WERI-Rb-1 (cell line): ENCODE data around the gene USP24.
"Not testable (repeated sequence)": the region's sequence is repeated elsewhere in the genome, so short reads cannot be mapped to it uniquely, and the experiment has no call there.

Experiments used
- DNase-seq: peaks from one replicate; pipeline ENCODE4 v3.0.0-alpha.2; 2020
- H3K27ac ChIP-seq: fragments of 250-450 bp; sonication (Bioruptor Pico); 2 replicates; pipeline ENCODE4 v1.5.1; 2020; ENCODE audit warnings: mild to moderate bottlenecking, moderate library complexity
- H3K27me3 ChIP-seq: fragments of 250-450 bp; sonication (Bioruptor Pico); 2 replicates; pipeline ENCODE4 v1.5.1; 2021; ENCODE audit warnings: mild to moderate bottlenecking, low read depth, moderate library complexity; ENCODE audit not compliant: insufficient read depth, severe bottlenecking
- H3K36me3 ChIP-seq: fragments of 250-450 bp; sonication (Bioruptor Pico); 2 replicates; pipeline ENCODE4 v1.5.1; 2020; ENCODE audit warnings: mild to moderate bottlenecking, moderate library complexity
- H3K4me3 ChIP-seq: 2 replicates; pipeline ENCODE4 v1.5.1; 2011; ENCODE audit warnings: low read depth, mild to moderate bottlenecking, control low read depth, low read length
- H3K9me3 ChIP-seq: fragments of 250-450 bp; sonication (Bioruptor Pico); 2 replicates; pipeline ENCODE4 v1.5.1; 2021; ENCODE audit warnings: mild to moderate bottlenecking, moderate library complexity; ENCODE audit not compliant: severe bottlenecking
- CTCF ChIP-seq: IDR thresholded peaks from 2 replicates; pipeline ENCODE4 v1.5.1; 2011; ENCODE audit warnings: low read depth, mild to moderate bottlenecking, control low read depth, inconsistent platforms, low read length

Gene USP24

GRCh38 chr1:55120538-55120937 lies 94.6 kb downstream of the USP24 start:
- no peak for DNase-seq
- H3K36me3 ChIP-seq = peaks cover 87% of the 10 kb centered on the region
- no peak overlapping the region for H3K4me3 ChIP-seq
- no peaks in the 10 kb centered on the region for H3K27me3 ChIP-seq
- no peak for TF ChIP-seq CTCF
- H3K9me3 ChIP-seq = no peaks in the 10 kb centered on the region
- H3K27ac ChIP-seq = no peak overlapping the region

DNA sequence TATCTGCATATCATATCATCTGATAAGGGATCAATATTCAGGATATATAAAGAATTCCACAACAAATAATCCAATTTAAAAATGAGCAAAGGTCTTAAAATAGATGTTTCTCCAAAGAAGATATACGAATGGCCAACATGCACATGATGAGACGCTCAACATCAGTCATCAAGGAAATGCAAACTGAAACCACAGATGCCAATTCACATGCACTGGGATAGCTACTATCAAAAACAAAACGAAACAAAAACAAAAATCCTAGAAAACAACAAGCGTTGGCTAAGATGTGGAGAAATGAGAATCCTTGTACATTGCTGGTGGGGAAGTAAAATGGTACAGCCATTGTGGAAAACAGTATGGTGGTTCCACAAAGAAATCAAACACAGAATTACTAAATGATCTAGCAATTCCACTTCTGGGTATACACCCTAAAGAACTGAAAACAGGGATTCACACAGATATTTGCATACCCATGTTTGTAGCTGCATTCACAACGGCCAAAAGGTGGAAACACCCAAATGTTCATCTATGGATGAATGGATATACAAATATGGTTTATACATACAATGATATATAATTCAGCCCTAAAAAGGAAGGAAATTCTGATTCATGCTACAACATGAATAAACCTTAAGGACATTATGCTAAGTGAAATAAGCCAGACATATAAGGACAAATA lies 96.4 kb downstream of the USP24 start:
- no peaks in the 10 kb centered on the region for H3K27me3 ChIP-seq
- no peaks in the 10 kb centered on the region for H3K9me3 ChIP-seq
- H3K4me3 ChIP-seq = no peak overlapping the region
- no peak for DNase-seq
- H3K36me3 ChIP-seq = peaks cover 83% of the 10 kb centered on the region
- no peak overlapping the region for H3K27ac ChIP-seq
- TF ChIP-seq CTCF = no peak

DNA sequence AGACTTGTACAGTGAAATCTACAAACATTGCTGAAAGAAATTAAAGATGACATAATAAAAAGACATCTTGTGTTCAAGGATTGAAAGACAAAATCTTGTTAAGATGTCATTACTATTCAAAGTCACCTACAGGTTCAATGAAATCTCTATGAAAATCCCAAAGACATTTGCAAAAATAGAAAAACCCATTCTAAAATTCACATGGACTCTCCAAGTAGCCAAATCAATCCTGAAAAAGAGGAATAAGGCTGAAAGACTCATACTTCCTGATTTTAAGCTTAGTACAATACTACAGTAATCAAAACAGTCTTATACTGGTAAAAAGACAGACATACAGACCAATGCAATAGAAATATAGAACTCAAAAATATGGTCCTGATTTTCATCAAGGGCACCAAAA lies 97.2 kb downstream of the USP24 start:
- H3K9me3 ChIP-seq = no peaks in the 10 kb centered on the region
- no peaks in the 10 kb centered on the region for H3K27me3 ChIP-seq
- DNase-seq = no peak
- H3K4me3 ChIP-seq = no peak overlapping the region
- TF ChIP-seq CTCF = no peak
- no peak overlapping the region for H3K27ac ChIP-seq
- H3K36me3 ChIP-seq = peaks cover 75% of the 10 kb centered on the region

- not testable (repeated sequence) for H3K27me3 ChIP-seq, H3K9me3 ChIP-seq, H3K27ac ChIP-seq, H3K4me3 ChIP-seq, DNase-seq
- peaks cover 53% of the 10 kb centered on the region for H3K36me3 ChIP-seq
Observed at GRCh38 chr1:55109005-55109404, 106.2 kb downstream of the USP24 start.

GRCh38 chr1:55107101-55107500 lies 108.1 kb downstream of the USP24 start:
- Histone ChIP-seq H3K27me3 (no peaks in the 10 kb centered on the region), H3K27ac (no peak overlapping the region), H3K36me3 (peaks cover 63% of the 10 kb centered on the region), H3K9me3 (no peaks in the 10 kb centered on the region), H3K4me3 (no peak overlapping the region)
- no peak for TF ChIP-seq CTCF
- no peak for DNase-seq

DNA sequence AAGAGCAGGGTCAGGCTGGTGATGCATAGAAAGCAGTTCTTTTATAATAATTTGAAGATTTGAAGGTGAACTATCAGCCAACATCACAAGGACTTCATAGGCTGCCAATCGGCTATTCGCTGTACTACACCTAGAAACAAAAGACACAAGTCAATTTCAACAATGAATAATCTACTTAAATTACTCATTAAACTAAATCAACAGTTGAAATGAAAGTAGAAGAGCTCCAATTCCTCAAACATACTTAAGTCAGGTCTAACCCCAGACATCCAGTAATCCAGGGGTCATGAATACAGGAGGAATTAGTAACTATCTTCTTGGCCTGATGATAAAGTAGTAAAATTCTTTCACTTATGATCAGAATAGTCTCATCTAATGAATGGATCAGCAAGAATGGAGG lies 111.3 kb downstream of the USP24 start:
- Histone ChIP-seq H3K9me3 (no peaks in the 10 kb centered on the region), H3K27ac (no peak overlapping the region), H3K4me3 (no peak overlapping the region), H3K27me3 (no peaks in the 10 kb centered on the region), H3K36me3 (peaks cover 78% of the 10 kb centered on the region)
- DNase-seq = no peak
- TF ChIP-seq CTCF = no peak
